NCI-H1092 (cell line): ENCODE measurements around the gene AVPI1.
"Not testable (repeated sequence)": the region's sequence is repeated elsewhere in the genome, so short reads cannot be mapped to it uniquely, and the experiment has no call there.

Source experiments
- DNase-seq: peaks from one replicate; lab custom pipeline; 2025; lab: John Stamatoyannopoulos, UW

AVPI1 gene

GRCh38 chr10:97682042-97682441 is 5.0 kb downstream of the AVPI1 start:
- DNase-seq = no peak

DNA sequence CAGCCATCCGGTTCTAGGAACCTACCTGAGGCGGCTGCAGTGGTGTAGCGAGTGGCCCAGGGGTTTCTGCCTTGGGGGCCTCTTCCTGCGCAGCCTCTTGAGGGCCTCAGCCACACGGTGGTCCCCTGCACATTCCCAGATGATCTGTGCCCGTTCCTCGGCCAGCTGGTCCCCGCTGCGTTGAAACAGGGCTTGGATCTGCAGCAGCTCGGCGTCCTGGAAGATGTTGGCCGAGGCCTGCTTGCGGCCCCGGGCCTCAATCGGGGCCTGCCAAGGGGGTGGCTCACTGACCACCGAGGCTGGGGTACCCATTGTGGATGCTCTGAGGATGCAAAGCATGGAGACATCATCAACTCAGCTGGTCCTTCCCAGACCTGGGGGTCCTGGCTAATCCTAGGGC is 7.4 kb downstream of the AVPI1 start:
- no peak for DNase-seq

DNA sequence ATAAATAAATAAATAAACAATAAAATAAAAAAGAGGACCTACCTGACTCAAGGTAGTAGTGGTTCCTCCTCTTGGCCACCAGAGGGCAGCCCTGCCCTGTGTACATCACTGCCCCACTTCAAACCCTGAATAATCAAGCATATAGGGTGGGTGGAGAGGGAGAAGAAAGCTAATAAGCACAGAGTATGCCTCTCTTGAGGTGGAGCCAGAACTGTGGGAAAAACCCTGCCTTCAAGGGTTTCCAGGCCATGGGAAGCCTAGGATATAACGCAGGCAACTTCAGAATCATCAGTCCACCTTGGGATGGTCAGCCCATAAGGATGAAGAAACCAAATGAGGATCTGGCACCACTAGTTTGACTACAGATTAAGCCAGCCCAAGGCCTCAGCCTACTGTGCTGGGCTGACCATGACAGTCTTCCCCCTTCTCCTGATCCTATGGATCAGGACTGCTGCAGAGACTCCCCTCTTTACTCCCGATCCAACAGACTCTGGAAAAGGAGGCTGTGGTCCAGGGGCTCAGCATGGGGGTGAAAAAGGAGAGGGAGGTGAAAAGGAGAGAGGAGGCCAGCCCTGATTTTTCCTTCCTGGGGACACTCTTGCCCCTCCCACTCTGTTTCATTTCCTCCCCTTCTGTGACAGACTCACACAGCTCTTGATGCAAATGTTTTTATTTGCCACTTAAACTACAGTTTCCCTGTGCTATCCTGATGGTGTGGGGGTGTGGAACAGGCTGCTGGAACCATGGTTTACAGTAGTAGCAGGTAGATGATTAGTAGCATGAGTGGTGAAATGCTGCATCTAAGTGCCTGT is 10.1 kb downstream of the AVPI1 start:
- DNase-seq = no peak

GRCh38 chr10:97675222-97675621 is 11.8 kb downstream of the AVPI1 start:
- DNase-seq = no peak

DNA sequence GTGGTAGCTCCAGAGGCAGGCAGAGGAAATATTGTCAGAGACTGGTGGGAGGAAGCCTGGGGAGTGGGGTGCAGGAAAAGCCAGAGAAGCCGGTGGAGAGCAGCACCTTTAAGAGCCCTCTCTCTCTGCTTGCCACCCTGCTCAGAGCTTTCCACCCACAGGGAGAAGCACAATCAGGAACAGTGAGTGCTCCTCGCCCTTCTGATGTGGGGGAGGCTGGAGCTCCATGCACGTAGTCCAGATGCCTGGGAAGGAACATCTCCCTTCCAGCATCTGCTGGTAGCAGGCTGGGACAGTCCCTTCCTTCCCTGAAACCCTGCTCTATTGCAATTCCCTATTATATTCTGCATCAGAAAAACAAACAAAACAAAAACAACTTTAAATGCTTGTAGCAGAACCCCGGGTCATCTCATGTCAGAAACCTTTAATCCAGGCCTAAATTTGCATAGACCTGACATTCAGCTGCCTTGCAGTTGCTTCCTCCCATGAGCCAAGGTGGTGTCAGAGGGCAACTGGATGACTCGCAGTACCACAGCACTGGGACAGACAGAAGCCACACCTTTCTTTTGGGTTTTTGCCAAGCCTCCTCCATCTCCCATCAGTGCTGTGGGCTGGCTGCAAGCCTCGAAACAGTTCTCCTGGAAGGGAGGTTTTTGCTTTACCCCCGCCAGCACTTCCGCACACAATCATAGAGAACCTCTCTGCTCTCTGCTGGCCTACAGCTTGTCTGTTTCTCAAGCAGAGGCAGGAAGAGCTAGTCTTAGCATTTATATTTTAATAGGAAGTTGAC is 13.1 kb downstream of the AVPI1 start:
- no peak for DNase-seq

DNA sequence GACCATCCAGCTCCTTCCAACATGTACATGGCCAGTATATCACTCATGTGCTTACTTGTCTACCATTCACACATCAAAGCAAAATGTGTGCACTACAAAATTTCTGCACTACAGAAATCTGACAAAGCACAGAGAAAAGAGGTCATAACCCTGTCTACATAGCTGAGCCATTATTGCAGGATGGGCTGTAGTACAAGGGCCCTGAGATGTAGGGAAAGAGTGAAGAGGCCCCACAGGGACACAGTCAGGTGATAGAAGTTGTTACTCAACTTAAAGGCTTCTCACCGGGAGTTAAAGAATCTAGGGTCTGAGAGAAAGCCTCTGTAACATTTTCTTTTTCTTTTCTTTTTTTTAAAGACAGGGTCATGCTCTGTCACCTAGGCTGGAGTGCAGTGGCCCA is 17.5 kb downstream of the AVPI1 start:
- DNase-seq = no peak

DNA sequence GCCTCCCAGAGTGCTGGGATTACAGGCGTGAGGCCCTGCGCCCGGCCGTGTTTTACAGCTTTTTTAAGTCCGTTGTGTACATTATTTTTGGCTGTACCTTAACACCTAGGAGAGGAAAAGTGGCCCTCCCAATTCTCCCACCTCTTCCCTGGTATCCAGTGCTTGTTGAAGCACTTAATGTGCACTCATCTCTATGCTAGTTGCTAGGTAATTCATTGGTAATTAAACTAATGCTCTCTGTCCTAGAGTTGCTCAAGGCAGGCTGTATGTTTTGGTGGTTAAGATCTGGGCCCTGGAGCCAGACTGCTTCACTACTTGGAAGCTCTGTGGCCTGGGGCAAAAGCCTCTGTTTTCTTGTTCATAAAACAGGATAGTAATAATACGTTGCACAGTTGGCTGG is 19.6 kb downstream of the AVPI1 start:
- no peak for DNase-seq

DNA sequence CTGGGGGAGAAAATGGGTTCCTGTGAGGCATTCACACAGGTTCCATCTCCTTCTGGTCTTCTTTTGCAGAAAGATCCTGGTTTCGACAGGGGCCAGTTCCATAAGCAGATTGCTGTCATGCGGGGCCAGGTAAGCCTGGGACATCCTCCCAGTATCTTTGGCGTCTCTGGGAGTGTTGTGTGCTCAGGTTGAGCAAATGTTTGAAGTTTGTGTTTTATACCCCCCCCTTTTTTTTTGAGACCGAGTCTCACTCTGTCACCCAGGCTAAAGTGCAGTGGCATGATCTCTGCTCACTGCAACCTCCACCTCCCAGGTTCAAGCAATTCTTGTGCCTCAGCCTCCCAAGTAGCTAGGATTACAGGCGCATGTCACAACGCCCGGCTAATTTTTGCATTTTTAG is 20.0 kb downstream of the AVPI1 start:
- no peak for DNase-seq

- no peak for DNase-seq
Observed at GRCh38 chr10:97664282-97664850, 22.7 kb downstream of the AVPI1 start.

- no peak for DNase-seq
Observed at GRCh38 chr10:97659589-97659988, 27.5 kb downstream of the AVPI1 start.

- no peak for DNase-seq
Observed at GRCh38 chr10:97656777-97657176, 30.3 kb downstream of the AVPI1 start.

DNA sequence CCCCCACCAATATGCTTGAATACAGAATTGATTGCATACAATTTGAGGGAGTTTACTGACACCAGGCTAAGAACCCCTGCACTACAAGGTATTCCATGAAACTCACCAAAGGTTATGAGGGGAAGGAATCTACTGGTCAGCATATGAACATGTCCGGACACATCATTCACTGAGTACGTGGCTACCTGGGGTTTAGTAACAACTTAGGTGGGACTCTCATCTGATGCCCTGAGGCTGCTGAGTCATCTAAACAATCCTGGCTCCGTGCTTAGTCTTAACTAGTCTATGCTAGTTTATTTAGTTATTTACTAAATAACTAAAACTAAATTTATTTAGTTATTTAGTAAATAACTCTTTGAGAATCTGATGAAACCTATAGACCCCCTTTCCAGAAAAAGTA is 35.3 kb downstream of the AVPI1 start:
- no peak for DNase-seq

- no peak for DNase-seq
Observed at GRCh38 chr10:97650726-97651125, 36.3 kb downstream of the AVPI1 start.

DNA sequence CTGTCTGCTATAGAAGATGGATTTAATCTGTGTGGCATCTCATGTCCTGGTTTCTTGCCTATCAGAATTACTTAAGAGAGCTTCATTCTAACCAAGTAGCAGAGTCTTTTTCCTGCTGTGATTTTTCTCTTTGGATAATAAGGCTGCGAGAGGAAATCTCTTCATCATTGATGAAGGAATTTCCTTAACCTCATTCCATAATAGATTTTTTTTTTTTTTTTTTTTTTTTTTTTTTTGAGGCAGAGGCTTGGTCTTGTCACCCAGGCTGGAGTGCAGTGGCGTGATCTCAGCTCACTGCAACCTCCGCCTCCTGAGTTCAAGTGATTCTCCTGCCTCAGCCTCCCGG is 37.7 kb downstream of the AVPI1 start:
- not testable (repeated sequence) for DNase-seq

- DNase-seq = no peak
Observed at GRCh38 chr10:97648562-97649404, 38.3 kb downstream of the AVPI1 start.

- no peak for DNase-seq
Observed at GRCh38 chr10:97647556-97647955, 39.5 kb downstream of the AVPI1 start.

DNA sequence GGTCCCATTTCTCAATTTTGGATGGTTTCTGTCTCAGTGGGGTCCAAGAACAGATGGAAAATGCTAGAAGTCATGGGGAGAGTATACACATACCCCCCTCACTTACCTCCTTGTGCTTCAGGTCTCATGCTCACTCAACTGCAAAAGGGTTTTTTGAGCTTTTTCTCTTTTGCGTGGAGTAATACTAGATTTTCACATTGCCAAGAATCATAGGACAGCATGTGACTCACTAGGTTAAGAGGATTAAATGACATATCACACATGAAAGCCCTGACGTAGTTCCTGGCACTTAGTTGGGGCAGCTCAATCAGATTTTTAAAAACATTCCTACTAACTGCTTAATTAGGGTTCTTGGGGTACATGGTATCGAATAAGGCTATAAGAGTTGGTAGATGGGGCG is 42.1 kb downstream of the AVPI1 start:
- no peak for DNase-seq

- no peak for DNase-seq
Observed at GRCh38 chr10:97643441-97643985, 43.5 kb downstream of the AVPI1 start.

GRCh38 chr10:97642471-97643159 is 44.4 kb downstream of the AVPI1 start:
- DNase-seq = not testable (repeated sequence)

- no peak for DNase-seq
Observed at GRCh38 chr10:97640868-97641811, 45.9 kb downstream of the AVPI1 start.
